Fibroblast of skin of left biceps (primary cell): ENCODE data around the gene PDIK1L.

ENCODE experiments used
- DNase-seq, 2 experiments: peaks; one replicate each; pipeline ENCODE4 v3.0.0-alpha.2; 2013; ENCODE audit warnings: low read depth in 2 of 2

PDIK1L gene

GRCh38 chr1:26155370-26156284, 44.0 kb downstream of the PDIK1L start:
- DNase-seq: no peak

DNA sequence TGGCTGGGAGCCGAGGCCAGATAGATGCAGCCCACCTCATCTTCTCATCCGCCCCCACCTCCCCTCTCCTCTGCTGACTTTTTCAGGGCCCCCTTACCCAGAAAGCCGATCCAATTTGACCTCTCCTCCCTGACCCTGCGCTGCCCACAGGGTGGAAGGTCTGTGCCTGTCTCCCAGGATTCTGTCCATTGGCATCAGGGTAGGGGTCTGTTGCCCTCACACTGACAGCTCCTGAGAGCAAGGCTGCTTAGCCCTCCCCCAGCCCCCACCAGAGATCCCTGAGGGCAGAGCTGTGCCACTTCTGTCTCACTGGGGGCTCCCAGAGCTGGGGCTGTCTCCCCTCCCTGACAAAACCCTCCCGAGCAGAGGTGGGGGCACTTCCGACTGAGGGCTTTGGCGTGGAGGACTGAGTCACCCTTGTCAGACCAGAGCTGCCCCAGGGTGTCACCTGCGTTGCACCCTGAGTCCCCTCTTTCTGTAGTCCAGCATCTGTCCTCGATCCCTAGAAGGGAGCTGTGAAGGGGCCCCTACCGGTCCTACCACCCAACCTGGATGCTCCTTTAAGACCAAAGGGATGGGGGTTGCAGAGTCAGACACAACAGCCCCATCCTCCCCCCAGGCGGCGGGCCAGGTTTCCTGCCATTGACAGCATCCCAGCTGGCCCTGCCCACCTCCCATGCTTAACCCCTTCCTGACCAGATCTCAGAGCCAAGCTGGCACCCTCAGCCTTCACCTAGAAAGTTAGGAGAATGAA, 44.8 kb downstream of the PDIK1L start:
- no peak for DNase-seq

GRCh38 chr1:26158271-26158907, 46.8 kb downstream of the PDIK1L start:
- no peak for DNase-seq

DNA sequence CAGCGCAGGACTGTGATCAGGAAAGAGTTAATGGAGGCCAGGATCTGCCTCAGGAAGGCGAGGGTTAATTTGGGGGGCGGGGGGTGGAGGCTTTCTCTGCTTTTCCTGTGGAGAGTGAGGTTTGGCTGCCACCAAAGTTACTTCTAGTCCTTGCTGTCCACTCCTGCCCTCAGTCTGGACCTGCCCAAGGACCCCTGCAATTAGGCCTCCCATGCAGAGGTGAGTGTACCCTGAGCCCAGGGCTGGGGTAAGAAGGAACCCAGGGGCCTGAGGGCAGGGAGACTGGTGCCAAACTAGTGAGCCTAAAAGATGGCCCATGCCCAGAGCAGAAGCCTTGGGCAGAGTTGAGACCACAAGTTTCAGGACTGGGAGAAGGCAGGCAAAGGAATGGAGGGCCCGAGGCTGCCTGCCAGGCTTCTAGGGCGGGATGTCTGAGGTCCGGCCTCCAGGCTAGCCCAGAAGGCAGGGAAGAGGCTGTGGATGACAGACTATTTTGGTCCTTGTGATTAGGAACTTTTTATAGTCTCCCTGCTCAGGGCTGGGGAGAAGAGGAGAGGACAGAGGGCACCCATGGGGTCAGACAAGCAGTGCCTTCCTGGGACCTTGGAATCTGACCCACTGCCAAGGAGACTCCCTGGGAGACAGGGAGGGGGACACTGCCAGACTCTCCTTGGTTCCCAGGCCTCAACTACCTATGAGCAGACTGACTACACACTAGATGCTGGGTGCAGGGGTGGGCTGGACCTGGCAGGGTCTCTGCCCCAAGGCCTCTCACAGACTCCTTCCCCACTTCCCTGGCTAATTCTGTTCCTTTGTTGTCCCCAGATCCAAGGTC, 47.5 kb downstream of the PDIK1L start, which contains the start of gene FAM110D:
Gene FAM110D (plus strand): TSS at position 172 of the 835 bp plus-strand sequence. CDS start 2,213 bp downstream, outside the sequence.
- no peak for DNase-seq

DNA sequence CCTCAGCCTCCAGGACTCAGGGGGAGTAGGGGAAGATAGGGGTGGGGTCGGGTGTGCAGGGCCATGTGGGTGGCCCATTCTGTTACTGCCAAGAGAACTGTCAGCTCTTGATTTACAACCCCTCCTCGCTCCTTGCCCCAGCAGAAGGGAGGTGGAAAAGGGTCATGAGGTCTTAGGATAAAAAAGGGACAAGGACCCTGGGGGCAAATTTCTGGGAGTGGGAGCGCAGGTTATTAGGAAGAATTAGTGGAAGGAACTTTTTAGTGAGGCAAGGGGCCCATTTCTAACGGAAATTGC, 48.1 kb downstream of the PDIK1L start:
- DNase-seq: no peak

GRCh38 chr1:26160527-26161414, 49.1 kb downstream of the PDIK1L start:
- DNase-seq: no peak

DNA sequence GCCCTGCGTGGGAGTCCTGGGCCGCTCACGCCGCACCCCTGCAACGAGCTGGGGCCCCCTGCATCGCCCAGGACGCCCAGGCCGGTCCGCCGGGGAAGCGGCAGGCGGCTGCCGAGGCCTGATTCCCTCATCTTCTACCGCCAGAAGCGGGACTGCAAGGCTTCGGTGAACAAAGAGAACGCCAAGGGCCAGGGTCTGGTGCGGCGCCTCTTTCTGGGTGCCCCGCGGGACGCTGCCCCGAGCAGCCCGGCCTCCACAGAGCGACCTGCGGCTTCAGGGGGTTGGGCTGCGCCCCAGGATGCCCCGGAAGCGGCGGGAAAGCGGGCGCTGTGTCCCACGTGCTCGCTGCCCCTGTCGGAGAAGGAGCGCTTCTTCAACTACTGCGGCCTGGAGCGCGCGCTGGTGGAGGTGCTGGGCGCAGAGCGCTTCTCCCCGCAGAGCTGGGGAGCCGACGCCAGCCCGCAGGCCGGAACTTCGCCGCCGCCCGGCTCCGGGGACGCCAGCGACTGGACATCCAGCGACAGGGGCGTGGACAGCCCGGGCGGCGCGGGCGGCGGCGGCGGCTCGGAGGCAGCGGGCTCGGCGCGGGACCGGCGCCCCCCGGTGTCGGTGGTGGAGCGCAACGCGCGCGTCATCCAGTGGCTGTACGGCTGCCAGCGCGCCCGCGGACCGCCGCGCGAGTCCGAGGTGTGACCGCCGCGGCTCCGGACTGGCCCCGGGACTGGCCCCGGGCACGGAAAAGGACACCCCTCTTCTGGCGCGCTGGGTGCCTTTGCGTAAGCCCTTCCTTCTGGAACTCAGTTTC, 50.0 kb downstream of the PDIK1L start:
- peak in 1 of 2 experiments; percentile 6 for DNase-seq

DNA sequence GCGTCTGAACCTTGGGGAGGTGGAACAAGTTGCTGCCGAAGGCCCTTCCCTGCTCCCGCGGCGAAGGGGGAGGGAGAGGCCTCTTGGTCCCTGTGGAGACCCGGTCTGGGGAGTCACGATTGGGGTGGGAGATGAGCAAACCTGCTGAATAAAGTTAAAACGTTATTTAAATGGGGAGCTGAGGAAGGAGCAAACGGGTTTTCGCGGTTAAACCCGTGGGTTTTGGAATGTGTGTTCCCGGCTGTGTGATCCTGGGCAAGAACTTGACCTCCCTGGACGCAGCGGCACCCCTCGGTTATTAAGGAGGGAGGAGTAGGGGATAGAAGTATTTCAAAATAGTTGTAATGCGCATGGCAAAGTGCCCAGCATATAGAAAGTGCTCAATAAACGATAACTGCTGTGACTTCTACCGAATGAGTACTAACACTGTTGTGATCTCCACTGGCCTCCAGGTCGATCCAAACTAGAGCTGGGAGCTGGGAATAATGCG, 50.6 kb downstream of the PDIK1L start:
- DNase-seq: no peak

DNA sequence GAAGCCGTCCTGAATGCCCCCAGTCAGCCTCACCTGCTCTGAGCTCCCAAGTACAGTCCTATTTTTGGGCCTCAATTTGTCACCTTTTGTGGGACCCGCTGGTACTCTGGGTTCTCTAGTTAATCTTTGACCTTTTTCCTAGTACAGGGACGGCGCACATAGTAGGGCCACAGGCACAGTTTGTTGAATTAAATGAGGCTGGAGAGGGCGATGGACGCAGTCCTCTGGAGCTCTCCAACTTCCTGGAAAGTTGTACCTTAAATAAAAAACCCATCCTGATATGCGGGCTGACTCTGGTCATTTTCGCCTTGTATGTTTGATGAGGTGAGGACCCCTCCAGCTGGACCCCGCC, 52.0 kb downstream of the PDIK1L start:
- DNase-seq: no peak

DNA sequence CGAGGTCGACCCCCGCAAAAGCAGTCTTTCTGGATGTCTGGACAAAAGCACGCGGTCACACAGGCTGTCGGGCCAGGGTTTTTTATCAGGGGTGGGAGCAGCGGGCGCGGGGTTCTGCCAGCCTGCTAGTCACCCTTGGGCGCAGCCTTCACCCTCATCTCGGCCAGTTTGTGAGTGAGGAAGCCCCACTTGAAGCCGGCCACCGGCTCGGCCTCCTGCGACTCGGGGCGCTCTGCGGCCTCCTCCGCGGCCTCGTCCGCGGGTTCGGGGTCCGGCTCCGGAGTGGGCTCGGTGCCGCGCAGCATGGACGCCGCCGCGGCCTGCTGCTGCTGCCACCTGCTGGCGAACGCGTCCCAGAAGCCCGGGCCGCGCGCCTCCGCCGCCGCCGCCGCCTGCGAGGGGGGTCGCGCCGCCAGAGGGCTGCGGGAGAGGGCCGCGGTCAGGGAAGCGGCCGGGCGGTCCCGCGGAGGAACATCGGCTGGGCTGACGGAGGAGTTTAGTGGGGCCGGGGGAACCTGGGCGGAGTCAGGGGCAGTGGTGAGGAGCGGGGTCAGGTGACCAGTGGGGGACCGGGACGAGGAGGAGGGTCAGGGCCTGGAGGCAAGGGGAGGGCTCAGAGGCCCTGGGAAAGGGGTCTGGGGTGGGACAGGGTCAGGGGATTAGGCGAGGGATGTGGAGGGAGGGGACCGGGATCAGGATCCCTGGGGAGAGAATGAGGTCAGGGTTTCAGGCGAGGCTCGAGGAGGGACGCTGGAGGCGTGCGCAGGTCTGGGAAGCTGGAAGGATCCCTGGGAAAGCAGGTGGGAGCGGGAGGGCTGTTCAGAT, 52.6 kb downstream of the PDIK1L start:
- no peak for DNase-seq

DNA sequence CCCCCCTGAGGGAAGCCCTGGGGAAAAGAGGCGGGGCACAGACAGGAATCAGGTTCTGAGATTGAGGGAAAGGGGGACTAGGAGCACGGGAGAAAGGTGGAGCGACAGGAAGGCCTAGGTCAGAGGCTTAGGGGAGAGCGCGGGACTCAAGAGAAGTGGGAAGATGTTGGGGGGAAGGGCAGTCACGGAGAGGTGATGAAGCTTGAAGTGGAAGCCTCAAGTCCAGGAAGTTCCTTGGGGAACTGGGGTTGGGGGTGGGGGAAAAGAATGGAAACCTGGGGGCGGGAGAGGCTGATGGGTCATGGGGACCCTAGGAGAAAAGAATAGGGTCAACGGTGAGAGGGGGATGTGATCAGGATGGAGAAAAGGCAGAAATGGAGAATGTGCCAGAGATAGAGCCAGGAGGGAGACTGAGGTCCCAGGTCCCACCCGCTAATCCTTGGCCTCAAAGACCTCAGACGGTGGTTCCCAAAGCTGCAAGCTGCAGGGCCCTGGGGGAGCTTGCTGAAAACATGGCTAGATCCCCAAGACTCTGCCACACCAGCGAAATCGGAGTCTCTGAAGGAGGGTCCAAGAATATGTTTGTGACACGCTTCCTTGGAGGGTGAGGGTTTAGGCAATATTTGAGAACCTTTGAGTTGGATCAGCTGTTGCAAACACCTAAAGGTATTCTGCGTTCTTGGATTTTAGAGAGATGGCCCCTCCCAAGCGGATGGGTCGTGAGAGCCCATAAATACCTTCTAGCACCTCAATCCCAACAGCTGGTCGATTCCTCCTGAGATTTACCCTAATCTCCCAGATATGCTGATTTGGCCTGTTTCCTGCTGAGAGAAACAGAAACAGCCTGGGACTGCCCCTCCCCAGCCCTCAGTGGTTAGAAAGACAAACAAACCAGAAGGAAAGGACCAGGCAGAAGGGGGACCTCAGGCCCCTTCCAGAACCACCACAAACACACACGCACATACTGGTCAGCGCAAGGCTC, 53.5 kb downstream of the PDIK1L start:
- no peak for DNase-seq

- no peak for DNase-seq
Measured at GRCh38 chr1:26166719-26167281, 55.2 kb downstream of the PDIK1L start.

- no peak for DNase-seq
Measured at GRCh38 chr1:26168410-26169197, 57.0 kb downstream of the PDIK1L start, which contains the start of gene C1orf232. Gene C1orf232, minus strand, starts transcription at chr1:26168963. Its CDS starts 464 bp downstream, at chr1:26168499.

DNA sequence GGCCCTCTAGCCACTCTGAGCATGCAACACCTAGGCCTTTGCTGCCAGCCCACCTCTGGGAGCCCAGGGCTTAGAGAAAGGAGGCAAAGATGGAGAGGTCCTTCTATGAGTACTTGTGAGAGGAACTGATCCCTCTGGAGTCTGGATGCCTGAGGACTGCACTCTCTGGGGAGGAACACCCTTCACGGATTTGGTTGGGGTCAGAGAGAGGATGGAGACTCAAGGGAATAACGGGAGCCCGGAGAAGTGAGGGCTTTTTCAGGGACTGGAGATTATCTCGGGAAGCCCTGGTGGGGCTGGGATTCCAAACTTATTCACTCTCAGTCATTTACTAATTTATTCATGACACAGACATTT, 57.6 kb downstream of the PDIK1L start:
- DNase-seq: no peak

- DNase-seq: peak; percentile 60 to 63
Measured at GRCh38 chr1:26169669-26170471, 58.2 kb downstream of the PDIK1L start, which contains the start of gene ZNF593. Gene ZNF593, plus strand, starts transcription at chr1:26169908. Its CDS starts 76 bp downstream, at chr1:26169984.
